PFSK-1 (cell line): ENCODE results near the gene GBE1.

Experiments used
- FOXP2 ChIP-seq: optimal IDR thresholded peaks from 2 replicates; pipeline ENCODE3; 2011; ENCODE audit warnings: borderline replicate concordance, control low read depth, inconsistent platforms; ENCODE audit not compliant: insufficient read depth; ENCODE audit errors: extremely low read length, extremely low read depth
- POLR2AphosphoS5 ChIP-seq: IDR thresholded peaks from 2 replicates; pipeline ENCODE4 v1.6.1; 2012; ENCODE audit warnings: low read depth, mild to moderate bottlenecking, control low read depth, low read length, moderate library complexity
- REST ChIP-seq, 2 experiments: IDR thresholded peaks; 2 replicates each; pipeline versions ENCODE4 v1.6.1 to v1.8.0; 2011 to 2012; ENCODE audit warnings: low read depth in 2 of 2, low read length in 2 of 2, control low read depth in 1 of 2, inconsistent platforms in 1 of 2, mild to moderate bottlenecking in 1 of 2, moderate library complexity in 1 of 2; ENCODE audit not compliant: insufficient read depth in 1 of 2
- SIN3A ChIP-seq: IDR thresholded peaks from 2 replicates; pipeline ENCODE4 v1.6.1; 2012; ENCODE audit warnings: mild to moderate bottlenecking, low read length, moderate library complexity, borderline replicate concordance; ENCODE audit not compliant: insufficient read depth
- TAF1 ChIP-seq: IDR thresholded peaks from 2 replicates; pipeline ENCODE4 v1.6.1; 2012; ENCODE audit warnings: low read length, control low read depth, borderline replicate concordance; ENCODE audit not compliant: insufficient read depth

- TF ChIP-seq REST (IDR thresholded peaks at IDR 0.05; ENCODE audit: insufficient read depth in 1 of 2, low read depth in 2 of 2, low read length in 2 of 2) (no peak), POLR2AphosphoS5 (no peak), TAF1 (no peak), SIN3A (no peak), FOXP2 (no peak)
Observed at GRCh38 chr3:81521855-81522254, 239.6 kb downstream of the GBE1 start.
